Measurements from ENCODE around the gene PDLIM1. TPM values are rescaled to one million over a fixed set of nuclear protein-coding genes. Genes with fewer than 3 reads are reported as not detected.

PDLIM1 gene
- total and polyA plus RNA-seq, 2 of the 8 experiments (the other 6 are each of a cell fraction or from before 2014, with no cell fraction given): 169 to 245 TPM

DNA sequence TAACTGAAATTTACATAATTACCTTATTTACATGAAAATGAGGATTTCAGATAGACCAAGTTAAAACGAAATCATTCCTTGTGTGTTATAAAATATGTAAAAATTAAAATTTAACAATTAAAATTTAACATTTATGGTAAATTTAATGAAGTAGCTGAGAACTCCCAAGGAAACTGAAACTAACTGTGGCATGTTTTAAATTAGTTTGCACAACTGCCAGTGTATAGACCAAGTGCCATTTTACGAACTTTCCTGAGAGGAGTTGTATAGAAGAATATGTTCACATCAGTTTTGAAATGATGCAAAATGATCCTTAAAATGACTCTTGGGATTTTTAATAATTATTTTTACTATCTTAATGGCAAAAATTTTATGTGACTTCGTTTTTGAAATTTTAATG lies 23.6 kb downstream of the PDLIM1 start:
- Histone ChIP-seq H2BK5ac (ENCODE audit: low read depth, low read length) (no peak overlapping the region), H3K23ac (ENCODE audit: insufficient read length) (no peak overlapping the region), H3K14ac (ENCODE audit: insufficient read length) (no peak overlapping the region), H2BK20ac (ENCODE audit: low read length) (no peak overlapping the region), H2BK15ac (ENCODE audit: low read length) (no peak overlapping the region), H3K79me1 (ENCODE audit: low read depth, low read length) (peaks cover 8% of the 10 kb centered on the region), H4K20me1 (replicated peaks in 1 of 2; ENCODE audit: control insufficient read depth in 1 of 2, insufficient read depth in 2 of 2, low read length in 2 of 2) (peaks cover 0 to 1% of the 10 kb centered on the region in 2 experiments), H3K56ac (replicated peaks; ENCODE audit: insufficient read length, low read depth, low read length) (no peak overlapping the region), H2AFZ (ENCODE audit: low read length) (no peak overlapping the region), H3K36me3 (ENCODE audit: control insufficient read depth in 2 of 4, insufficient read depth in 4 of 4, low read length in 3 of 4) (peaks cover 0 to 63% (median 9%) of the 10 kb centered on the region in 4 experiments; a peak in 6 of 8 replicates), H3K23me2 (ENCODE audit: low read depth, low read length) (no peaks in the 10 kb centered on the region), H3K4me1 (replicated peaks in 1 of 4; ENCODE audit: control insufficient read depth in 3 of 4, insufficient read depth in 4 of 4, low read length in 3 of 4) (peaks cover 6 to 30% (median 14%) of the 10 kb centered on the region in 4 experiments), H3K4me3 (ENCODE audit: extremely low read depth in 1 of 4, insufficient read depth in 2 of 4, low read depth in 3 of 4, low read length in 4 of 4) (no peak overlapping the region), H2BK12ac (ENCODE audit: low read depth, low read length) (no peak overlapping the region), H2AK5ac (ENCODE audit: low read depth, low read length) (no peak overlapping the region), H3K79me2 (ENCODE audit: control insufficient read depth in 1 of 2, insufficient read depth in 2 of 2, low read length in 2 of 2) (peaks cover 0 to 14% of the 10 kb centered on the region in 2 experiments; a peak in 2 of 4 replicates), H4K91ac (replicated peaks; ENCODE audit: insufficient read length, low read length) (no peak overlapping the region), H2BK120ac (replicated peaks; ENCODE audit: low read depth, low read length) (no peak overlapping the region), H3K4ac (replicated peaks; ENCODE audit: insufficient read length, low read depth, low read length) (no peak overlapping the region), H4K8ac (ENCODE audit: extremely low read depth, insufficient read depth, low read length) (no peak overlapping the region), H4K5ac (ENCODE audit: insufficient read length, low read depth, low read length) (no peak overlapping the region), H3K9me3 (ENCODE audit: insufficient read depth in 2 of 2, low read depth in 1 of 2, low read length in 1 of 2) (no peaks in the 10 kb centered on the region), H3K9ac (replicated peaks in 1 of 4; ENCODE audit: extremely low read depth in 1 of 4, low read depth in 3 of 4, low read length in 3 of 4) (no peak overlapping the region), H3K18ac (ENCODE audit: extremely low read depth, low read length) (no peak overlapping the region), H3K27me3 (replicated peaks in 1 of 4; ENCODE audit: control insufficient read depth in 3 of 4, extremely low read depth in 1 of 4, insufficient read depth in 3 of 4, low read length in 3 of 4) (no peaks in the 10 kb centered on the region), H3K4me2 (ENCODE audit: insufficient read depth in 1 of 2, low read depth in 2 of 2, low read length in 2 of 2) (no peak overlapping the region), H3K27ac (ENCODE audit: low read depth, low read length) (no peak overlapping the region)
- WGBS, 2 experiments (ENCODE audit: extremely low coverage in 1 of 2, insufficient coverage in 1 of 2, insufficient read length in 1 of 2, insufficient replicate concordance in 2 of 2, low coverage in 1 of 2, low lambda C conversion rate in 2 of 2, missing lambda C conversion rate in 1 of 2): 79% methylated on average over 3 of the region's 3 CpGs; no CpG with 5 or more reads in 1 of the 2 experiments
- ChIA-PET CTCF (ENCODE audit: partially characterized antibody) (interaction anchor here (0.8 kb wide), 1 partner anchor 14 kb away, joined by 3 read pairs; no protein-coding TSS in a partner anchor), POLR2A (ENCODE audit: partially characterized antibody) (interaction anchor here (1.0 to 1.2 kb wide), 2 partner anchors 37 to 86 kb away, joined by 3 read pairs; no protein-coding TSS in a partner anchor)
- TF ChIP-seq ASH2L (IDR thresholded peaks at IDR 0.05; ENCODE audit: low read length) (no peak), CREB1 (IDR thresholded peaks at IDR 0.05) (no peak), CTBP2 (IDR thresholded peaks at IDR 0.05; ENCODE audit: borderline replicate concordance, insufficient read depth, insufficient read length, low read length) (no peak), SIX5 (IDR thresholded peaks at IDR 0.05; ENCODE audit: low read depth, low read length) (no peak), E2F6 (IDR thresholded peaks at IDR 0.05) (no peak), POLR2A (IDR thresholded peaks at IDR 0.05; ENCODE audit: control extremely low read depth in 1 of 2, low read depth in 2 of 2, low read length in 2 of 2) (no peak), RXRA (IDR thresholded peaks at IDR 0.05; ENCODE audit: insufficient read depth, low read depth, low read length) (no peak)
- DNase-seq (ENCODE audit: low read depth in 1 of 2, low spot score in 2 of 2) (no peak), FAIRE-seq (no peak)

All from H1 (cell line).